GM18873 (cell line): Measurements from ENCODE around the gene DACH1.

Experiments
- ATAC-seq: cut with Tn5 transposase; IDR thresholded peaks from one replicate; pipeline ENCODE4 v1.9.1; 2021; ENCODE audit warnings: mild to moderate bottlenecking, moderate library complexity, moderate number of reproducible peaks; ENCODE audit not compliant: unreplicated experiment, low FRiP score

DACH1 gene

GRCh38 chr13:71830736-71831135 is 36.3 kb downstream of the DACH1 start:
- ATAC-seq = no peak

- ATAC-seq = no peak
Observed at GRCh38 chr13:71830323-71830722, 36.7 kb downstream of the DACH1 start.

DNA sequence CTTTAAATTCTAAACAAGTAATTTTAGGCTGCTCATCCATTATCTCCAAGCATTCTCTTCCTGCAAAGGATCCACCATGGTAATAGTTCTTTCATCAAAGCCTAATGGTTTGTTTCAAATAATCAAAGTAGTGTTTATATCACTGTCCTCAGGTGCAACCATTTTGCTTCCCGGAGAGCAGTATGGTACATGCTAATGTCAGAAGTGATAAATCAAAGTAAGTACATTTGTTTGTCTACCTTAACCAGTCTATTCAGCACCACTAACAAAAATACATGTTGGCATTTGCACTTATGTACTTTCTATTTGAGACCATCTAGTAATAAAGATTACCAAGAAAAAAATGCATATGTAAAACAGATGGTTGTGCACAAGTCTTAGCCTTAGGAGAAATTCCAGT is 37.5 kb downstream of the DACH1 start:
- ATAC-seq = no peak

GRCh38 chr13:71828564-71828963 is 38.4 kb downstream of the DACH1 start:
- ATAC-seq = no peak

- no peak for ATAC-seq
Observed at GRCh38 chr13:71828117-71828516, 38.9 kb downstream of the DACH1 start.

DNA sequence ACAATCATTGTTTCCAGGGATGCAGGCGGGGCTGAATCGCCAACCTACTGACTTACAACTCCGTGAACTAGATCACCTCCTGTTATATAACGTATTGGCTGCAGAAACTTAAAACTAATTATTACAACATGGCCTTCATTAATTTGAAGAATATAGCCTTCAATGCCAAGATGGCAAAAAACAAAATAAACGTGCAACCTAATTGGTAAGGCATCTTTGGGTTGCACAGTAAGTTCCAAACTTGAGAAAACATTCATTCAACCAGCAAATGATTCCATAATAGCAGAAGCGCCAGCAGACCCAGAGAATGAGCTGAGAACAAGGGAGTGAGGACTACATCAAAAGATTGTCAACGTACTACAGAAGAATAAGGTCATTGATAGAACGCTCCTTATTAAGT is 39.8 kb downstream of the DACH1 start:
- no peak for ATAC-seq

- no peak for ATAC-seq
Observed at GRCh38 chr13:71820699-71821098, 46.3 kb downstream of the DACH1 start.

DNA sequence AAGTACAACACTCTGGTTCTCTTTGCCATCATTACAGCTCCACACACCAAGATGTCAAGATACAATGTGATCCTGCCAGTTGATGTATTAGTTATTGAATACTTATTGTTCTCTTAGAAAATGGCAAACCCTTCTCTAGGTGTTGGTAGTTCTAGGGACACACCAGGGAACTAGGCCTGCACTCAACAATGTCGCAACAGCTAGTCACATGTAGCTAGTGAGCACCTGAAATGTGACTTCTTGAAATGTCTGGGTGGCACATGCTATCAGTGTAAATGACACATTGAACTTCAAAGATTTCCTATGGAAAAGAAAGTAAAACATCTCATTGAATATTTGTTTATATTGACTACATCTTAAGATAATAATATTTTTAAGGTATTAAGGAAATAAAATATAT is 49.7 kb downstream of the DACH1 start:
- no peak for ATAC-seq

GRCh38 chr13:71814806-71815360 is 52.1 kb downstream of the DACH1 start:
- ATAC-seq = no peak

GRCh38 chr13:71813187-71813586 is 53.8 kb downstream of the DACH1 start:
- no peak for ATAC-seq

DNA sequence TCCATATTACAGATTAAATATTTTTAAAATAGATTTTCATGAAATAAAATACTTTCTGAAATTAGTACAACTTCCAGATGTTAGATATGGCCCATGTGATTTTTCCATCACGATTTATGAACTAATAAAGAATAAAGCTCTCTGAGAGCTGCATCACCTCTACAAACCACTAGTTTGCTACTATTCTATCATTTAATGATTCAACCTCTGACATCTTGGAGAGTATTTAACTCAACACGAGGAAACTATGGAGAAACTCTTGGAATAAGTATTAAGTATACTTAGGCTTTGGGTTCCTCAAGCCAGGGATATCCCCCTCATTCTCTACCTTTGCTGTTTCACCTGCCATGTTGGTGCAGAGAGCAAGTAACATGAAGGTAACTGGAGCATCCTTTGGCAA is 55.7 kb downstream of the DACH1 start:
- no peak for ATAC-seq

DNA sequence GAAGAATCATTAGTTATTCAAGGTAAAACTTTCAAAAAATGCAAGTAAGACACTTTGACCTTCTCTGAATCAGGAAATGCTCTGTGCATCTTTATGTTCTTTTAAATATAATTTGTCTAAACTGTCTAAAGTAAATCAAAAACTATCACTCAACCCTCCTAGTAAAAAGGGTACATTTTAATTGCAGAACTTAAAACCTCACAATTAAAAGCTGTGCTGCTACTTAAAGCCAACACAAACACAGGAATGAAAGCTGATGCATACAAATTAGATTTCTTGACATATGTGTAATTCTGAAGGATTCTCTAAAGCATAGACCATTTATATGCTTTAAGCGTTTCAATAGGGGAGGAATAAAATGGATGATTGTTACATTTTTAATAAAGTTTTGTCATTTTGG is 58.3 kb downstream of the DACH1 start:
- no peak for ATAC-seq

DNA sequence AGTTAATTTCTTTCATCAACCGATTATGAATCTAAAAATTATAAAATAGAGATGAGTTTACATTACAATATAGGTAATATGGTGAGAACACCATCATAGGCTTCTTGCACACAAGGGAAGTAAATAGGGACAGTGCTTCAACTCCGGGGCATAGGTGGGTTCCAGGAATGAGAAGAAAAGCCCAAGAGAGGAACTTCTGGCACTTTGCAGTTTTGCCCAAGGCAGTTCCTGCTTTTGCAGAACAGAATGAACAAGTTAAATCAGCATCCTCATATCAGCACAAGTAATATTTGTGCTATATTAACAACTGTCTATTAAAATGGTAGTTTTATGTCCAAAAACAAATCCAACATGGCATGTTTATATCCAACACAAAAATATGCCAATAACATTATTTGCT is 60.1 kb downstream of the DACH1 start:
- no peak for ATAC-seq

DNA sequence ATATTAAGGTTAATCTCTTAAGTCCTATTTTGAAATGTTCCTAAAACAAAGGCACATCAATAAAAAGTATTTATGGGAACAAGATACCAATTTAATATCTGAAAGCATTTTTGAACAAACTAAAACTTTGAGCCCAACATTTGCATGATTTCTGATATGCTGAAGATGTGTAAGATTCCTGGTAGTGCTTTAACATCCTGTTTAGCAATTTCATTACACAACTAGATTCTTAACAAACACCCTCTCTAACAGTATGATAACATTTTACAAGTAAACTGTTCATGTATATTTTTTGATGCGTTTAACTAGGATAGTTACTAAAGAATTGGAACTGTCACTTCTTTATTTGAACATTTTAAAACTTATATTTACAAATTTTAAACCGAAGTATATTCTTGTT is 63.9 kb downstream of the DACH1 start:
- no peak for ATAC-seq

DNA sequence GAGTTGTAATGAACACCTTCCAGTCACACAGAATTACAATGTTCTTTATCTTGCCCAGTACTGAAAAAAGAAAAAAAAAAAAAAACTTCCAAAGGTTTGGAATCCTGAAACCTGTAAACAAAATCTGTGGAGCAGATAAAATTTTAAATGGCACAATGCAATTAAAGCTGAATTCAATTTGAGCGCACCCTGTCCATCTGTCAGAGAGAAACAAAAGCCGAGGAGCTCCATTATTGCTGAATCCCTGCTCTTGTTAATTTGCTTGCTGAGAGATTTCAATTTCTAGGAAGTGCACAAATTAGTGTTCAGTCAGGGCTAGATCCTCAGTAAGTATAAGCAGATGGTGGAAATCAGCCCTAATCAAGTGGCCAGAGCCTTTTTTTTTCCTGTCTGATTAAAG is 65.2 kb downstream of the DACH1 start:
- no peak for ATAC-seq

- ATAC-seq = no peak
Observed at GRCh38 chr13:71801165-71801760, 65.7 kb downstream of the DACH1 start.

GRCh38 chr13:71799324-71799723 is 67.7 kb downstream of the DACH1 start:
- no peak for ATAC-seq

- ATAC-seq = no peak
Observed at GRCh38 chr13:71798707-71799106, 68.3 kb downstream of the DACH1 start.

DNA sequence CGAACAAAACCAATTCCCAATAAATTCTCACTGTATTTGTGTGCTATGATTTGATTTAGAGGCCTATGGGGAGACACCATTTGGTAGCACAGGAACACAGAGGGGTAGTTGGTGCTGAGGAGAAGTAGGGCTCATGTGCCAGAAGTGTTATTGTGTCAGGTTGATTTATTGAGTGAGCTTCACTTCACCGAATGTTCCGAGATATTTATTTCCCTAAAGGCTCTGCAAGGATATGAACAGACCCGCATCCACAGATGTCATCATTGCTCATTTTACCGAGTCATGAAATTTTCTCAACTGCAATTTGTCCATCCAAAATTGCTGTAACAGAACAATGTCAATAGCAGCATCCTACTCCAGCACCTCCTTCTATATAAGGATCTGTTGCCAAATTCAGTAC is 69.5 kb downstream of the DACH1 start:
- ATAC-seq = no peak

DNA sequence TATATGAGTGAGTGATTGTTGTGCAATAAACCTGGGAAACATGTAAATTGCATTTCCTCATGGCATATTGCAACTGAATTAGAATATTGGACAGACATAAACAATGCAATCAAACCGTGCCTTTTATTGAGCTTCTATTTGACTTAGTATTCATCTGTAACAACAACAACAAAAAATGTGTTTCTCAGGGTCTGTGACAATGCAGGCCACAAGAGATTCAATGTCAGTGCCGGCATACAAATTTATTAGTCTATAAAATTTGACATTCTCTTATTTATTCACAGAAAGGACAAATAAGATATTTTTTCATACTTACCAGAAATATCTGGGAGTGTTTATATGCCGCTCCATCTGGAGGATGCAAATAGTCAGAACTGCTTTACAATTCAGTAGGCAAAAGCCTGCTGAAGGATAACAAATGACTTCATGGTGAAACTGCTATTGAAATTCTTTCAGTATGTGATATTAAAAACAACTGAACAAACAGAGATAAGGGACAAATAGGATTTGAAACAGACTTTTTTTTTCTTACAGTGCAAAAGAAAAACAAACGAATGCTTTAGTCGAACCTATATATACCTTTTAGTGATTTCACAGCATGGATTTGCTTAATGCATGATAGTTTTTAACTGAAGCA is 77.2 kb downstream of the DACH1 start:
- ATAC-seq = no peak

DNA sequence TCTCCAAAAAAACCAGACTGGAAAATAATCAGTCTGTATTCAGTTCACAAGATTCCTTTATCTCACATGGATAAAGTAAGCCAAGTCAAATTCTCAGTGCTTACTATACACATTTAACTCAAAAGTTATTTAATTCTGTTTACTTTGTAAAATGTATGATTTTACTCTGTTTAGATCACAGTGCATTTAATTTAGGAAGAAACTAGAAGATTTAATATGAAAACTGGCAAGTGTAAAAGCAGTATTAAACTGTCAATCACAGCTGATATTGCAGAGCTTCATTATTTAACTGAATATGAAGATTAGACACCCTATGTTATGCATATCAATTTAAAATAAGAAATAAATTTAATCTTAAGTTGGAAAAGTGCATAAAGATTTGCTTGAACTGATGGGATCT is 78.0 kb downstream of the DACH1 start:
- no peak for ATAC-seq

DNA sequence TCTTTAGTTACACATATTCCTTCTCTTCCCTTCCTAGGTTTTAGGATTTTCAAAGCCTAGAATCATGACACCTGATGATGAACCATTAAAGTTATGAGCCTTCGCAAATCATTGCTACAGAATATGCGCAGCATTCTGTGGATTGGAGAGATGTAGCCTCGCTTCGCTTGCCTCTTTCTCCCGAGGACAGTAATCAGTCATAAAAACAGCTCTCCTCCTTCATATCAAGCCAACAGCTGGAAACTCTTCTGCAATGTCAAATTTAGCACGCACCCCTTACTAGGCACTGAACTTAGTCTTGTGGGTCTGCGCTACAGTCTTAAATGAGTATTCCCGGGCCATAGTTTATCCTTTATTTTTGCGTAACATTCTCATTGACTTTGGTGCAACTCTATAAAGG is 79.6 kb downstream of the DACH1 start:
- ATAC-seq = no peak
